ENCODE measurements around the gene HECTD2.
"Not testable (repeated sequence)": the region's sequence is repeated elsewhere in the genome, so short reads cannot be mapped to it uniquely, and the experiment has no call there.

HECTD2 gene

DNA sequence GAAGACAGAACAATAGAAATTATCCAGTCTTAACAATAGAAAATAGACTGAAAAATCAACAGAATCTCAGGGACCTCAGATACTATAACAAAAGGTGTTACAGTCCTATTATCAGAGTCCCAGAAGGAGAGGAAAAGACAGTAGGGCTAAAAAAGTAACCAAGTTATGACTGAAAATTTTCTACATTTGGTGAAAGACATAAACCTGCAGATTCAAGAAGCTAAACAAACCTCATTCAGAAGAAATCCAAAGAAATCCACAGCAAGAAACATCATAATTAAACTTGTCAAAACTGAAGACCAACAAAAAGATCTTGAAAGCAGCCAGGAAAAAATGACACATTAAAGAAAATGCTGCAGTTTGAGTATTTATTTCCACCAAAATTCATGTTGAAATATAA, 41.9 kb downstream of the HECTD2 start:
- H3K27ac ChIP-seq: no peak overlapping the region

DNA sequence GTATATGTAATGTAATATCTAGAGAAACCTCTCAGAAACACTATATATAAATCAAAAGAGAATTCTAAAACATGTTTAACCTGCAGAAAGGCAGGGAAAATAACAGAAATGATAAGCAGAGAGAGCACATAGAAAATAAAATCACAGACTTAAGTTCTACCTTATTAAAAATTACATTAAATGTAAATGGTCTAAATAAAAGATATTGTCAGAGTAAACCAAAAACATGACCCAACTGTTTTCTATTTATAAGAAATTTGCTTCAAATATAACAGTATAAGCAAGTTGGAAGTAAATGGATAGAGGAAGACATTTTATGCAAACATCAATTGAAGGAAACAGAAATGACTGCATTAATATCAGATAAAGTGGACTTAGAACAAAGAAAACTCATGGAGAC, 43.4 kb downstream of the HECTD2 start:
- intact Hi-C loops (cut with DNase I; ENCODE audit: low total_unique reads): no loop called here
- H3K4me1 ChIP-seq: no peaks in the 10 kb centered on the region

More for the DNA sequence above, 41.9 kb downstream of the HECTD2 start:
- DNase-seq: no peak
- H3K4me1 ChIP-seq: no peaks in the 10 kb centered on the region
- intact Hi-C loops (cut with DNase I; ENCODE audit: low total_unique reads): no loop called here
- no peak overlapping the region for H3K4me3 ChIP-seq
- no peaks in the 10 kb centered on the region for H3K27me3 ChIP-seq
- H3K9me3 ChIP-seq: peaks cover 9 to 53% (median 18%) of the 10 kb centered on the region in 3 donors
- TF ChIP-seq, protein P1, sequence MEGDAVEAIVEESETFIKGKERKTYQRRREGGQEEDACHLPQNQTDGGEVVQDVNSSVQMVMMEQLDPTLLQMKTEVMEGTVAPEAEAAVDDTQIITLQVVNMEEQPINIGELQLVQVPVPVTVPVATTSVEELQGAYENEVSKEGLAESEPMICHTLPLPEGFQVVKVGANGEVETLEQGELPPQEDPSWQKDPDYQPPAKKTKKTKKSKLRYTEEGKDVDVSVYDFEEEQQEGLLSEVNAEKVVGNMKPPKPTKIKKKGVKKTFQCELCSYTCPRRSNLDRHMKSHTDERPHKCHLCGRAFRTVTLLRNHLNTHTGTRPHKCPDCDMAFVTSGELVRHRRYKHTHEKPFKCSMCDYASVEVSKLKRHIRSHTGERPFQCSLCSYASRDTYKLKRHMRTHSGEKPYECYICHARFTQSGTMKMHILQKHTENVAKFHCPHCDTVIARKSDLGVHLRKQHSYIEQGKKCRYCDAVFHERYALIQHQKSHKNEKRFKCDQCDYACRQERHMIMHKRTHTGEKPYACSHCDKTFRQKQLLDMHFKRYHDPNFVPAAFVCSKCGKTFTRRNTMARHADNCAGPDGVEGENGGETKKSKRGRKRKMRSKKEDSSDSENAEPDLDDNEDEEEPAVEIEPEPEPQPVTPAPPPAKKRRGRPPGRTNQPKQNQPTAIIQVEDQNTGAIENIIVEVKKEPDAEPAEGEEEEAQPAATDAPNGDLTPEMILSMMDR (IDR thresholded peaks at IDR 0.05): no peak
- H3K36me3 ChIP-seq: peaks cover 0 to 10% (median 0%) of the 10 kb centered on the region in 3 donors

DNA sequence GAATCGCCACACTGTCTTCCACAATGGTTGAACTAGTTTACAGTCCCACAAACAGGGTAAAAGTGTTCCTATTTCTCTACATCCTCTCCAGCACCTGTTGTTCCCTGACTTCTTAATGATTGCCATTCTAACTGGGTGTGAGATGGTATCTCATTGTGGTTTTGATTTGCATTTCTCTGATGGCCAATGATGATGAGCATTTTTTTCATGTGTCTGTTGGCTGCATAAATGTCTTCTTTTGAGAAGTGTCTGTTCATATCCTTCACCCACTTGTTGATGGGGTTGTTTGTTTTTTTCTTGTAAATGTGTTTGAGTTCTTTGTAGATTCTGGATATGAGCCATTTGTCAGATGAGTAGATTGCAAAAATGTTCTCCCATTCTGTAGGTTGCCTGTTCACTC, 45.0 kb downstream of the HECTD2 start:
- DNase-seq; intact Hi-C loops (cut with DNase I; ENCODE audit: low total_unique reads); H3K4me3 ChIP-seq; H3K36me3 ChIP-seq; H3K27ac ChIP-seq; H3K27me3 ChIP-seq; H3K4me1 ChIP-seq: not testable (repeated sequence)
- H3K9me3 ChIP-seq: peaks cover 9 to 46% (median 18%) of the 10 kb centered on the region in 3 donors

More for the DNA sequence above, 43.4 kb downstream of the HECTD2 start:
- Histone ChIP-seq H3K9me3 (peaks cover 9 to 53% (median 18%) of the 10 kb centered on the region in 3 donors), H3K27ac (no peak overlapping the region), H3K27me3 (no peaks in the 10 kb centered on the region), H3K36me3 (peaks cover 0 to 10% (median 0%) of the 10 kb centered on the region in 3 donors), H3K4me3 (no peak overlapping the region)
- DNase-seq: no peak
- TF ChIP-seq, protein P1 (IDR thresholded peaks at IDR 0.05): no peak

DNA sequence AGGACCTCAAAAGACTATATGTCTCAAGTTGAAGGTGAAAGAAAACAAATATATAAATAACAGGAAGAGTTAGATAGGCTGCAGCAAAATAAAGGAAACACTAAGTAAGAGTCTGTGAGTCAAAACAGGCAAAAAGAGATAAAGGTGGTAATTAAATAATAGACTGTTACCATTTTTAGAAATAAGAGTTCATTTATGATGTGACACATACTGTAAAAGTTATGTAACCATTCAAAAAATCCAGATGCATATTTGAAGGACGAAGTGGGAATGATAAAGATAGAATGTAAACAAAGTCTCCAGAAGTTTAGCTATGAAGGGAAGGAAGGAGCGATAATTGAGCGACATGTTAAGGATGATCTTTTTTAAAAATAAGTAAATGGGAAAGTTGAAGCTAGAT, 50.5 kb downstream of the HECTD2 start:
- no peaks in the 10 kb centered on the region for H3K27me3 ChIP-seq
- intact Hi-C loops (cut with DNase I; ENCODE audit: low total_unique reads): no loop called here
- peaks cover 0 to 13% (median 0%) of the 10 kb centered on the region in 4 donors for H3K4me1 ChIP-seq
- no peak overlapping the region for H3K27ac ChIP-seq
- no peak for DNase-seq
- H3K9me3 ChIP-seq: no peaks in the 10 kb centered on the region
- TF ChIP-seq, protein P1 (IDR thresholded peaks at IDR 0.05): no peak
- no peak overlapping the region for H3K4me3 ChIP-seq
- H3K36me3 ChIP-seq: peaks cover 33 to 43% (median 41%) of the 10 kb centered on the region in 3 donors

- intact Hi-C loops (cut with DNase I; ENCODE audit: low total_unique reads): no loop called here
Measured at GRCh38 chr10:91462423-91462822, 52.3 kb downstream of the HECTD2 start.

DNA sequence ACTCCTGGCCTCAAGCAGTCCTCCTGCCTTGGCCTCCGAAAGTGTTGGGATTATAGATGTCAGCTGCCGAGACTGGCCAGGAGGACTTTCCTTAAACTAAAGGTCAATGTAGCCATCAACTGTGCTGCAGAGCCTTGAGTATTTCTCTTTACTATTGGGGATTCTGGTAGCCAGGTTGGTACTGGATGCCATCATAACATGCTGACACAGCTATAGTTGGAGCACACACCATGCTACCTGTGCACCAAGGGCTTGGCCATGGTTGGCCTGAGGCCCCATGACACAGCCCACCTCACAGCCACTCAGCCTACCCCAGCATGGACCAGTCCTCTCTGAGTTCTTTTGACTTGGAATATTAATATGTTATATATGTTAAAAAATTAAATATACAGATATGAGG, 54.4 kb downstream of the HECTD2 start:
- TF ChIP-seq, protein P1 (IDR thresholded peaks at IDR 0.05): no peak
- Histone ChIP-seq H3K9me3 (no peaks in the 10 kb centered on the region), H3K4me3 (no peak overlapping the region), H3K27me3 (no peaks in the 10 kb centered on the region), H3K36me3 (peaks cover 45 to 65% (median 65%) of the 10 kb centered on the region in 3 donors), H3K4me1 (peaks cover 0 to 13% (median 0%) of the 10 kb centered on the region in 4 donors), H3K27ac (no peak overlapping the region)
- intact Hi-C loops (cut with DNase I; ENCODE audit: low total_unique reads): no loop called here
- no peak for DNase-seq

More at GRCh38 chr10:91462423-91462822, 52.3 kb downstream of the HECTD2 start:
- no peaks in the 10 kb centered on the region for H3K27me3 ChIP-seq
- no peak for DNase-seq
- no peak overlapping the region for H3K4me3 ChIP-seq
- H3K27ac ChIP-seq: no peak overlapping the region
- H3K4me1 ChIP-seq: peaks cover 0 to 13% (median 0%) of the 10 kb centered on the region in 4 donors
- peaks cover 42 to 57% (median 57%) of the 10 kb centered on the region in 3 donors for H3K36me3 ChIP-seq
- H3K9me3 ChIP-seq: no peaks in the 10 kb centered on the region
- TF ChIP-seq, protein P1 (IDR thresholded peaks at IDR 0.05): no peak

Data from tibial artery (tissue), 4 donors.